Osteoblast (primary cell): ENCODE measurements around the gene PRORP. TPM values are rescaled to one million over a fixed set of nuclear protein-coding genes. Genes with fewer than 3 reads are reported as not detected.

Source experiments
- DNase-seq: peaks from one replicate; pipeline ENCODE4 v3.0.0; 2011; ENCODE audit warnings: low spot score, mixed read lengths; ENCODE audit not compliant: insufficient read length; ENCODE audit errors: missing footprints
- H2AFZ ChIP-seq: 2 replicates; pipeline ENCODE4 v1.6.0; 2011; ENCODE audit warnings: mild to moderate bottlenecking, low read length
- H3K27ac ChIP-seq: 2 replicates; pipeline ENCODE4 v1.5.1; 2011; ENCODE audit warnings: mild to moderate bottlenecking, low read depth, low read length, moderate library complexity
- H3K27me3 ChIP-seq: 2 replicates; pipeline ENCODE4 v1.6.0; 2012; ENCODE audit warnings: mild to moderate bottlenecking, control low read depth, inconsistent platforms, low read length, moderate library complexity; ENCODE audit not compliant: insufficient read depth
- H3K36me3 ChIP-seq: 2 replicates; pipeline ENCODE4 v1.5.1; 2011; ENCODE audit warnings: mild to moderate bottlenecking, low read length, control low read depth, moderate library complexity; ENCODE audit not compliant: insufficient read depth
- H3K4me1 ChIP-seq: 2 replicates; pipeline ENCODE4 v1.5.1; 2011; ENCODE audit warnings: mild to moderate bottlenecking, low read length, control low read depth, moderate library complexity; ENCODE audit not compliant: insufficient read depth
- H3K4me2 ChIP-seq: 2 replicates; pipeline ENCODE4 v1.6.0; 2011; ENCODE audit warnings: mild to moderate bottlenecking, low read length; ENCODE audit not compliant: insufficient read depth
- H3K4me3 ChIP-seq: fragments of 200-600 bp; sonication (generic); 3 replicates; pipeline ENCODE4 v1.5.1; 2012; ENCODE audit warnings: mild to moderate bottlenecking, low read length, inconsistent platforms; ENCODE audit not compliant: insufficient read depth
- H3K79me2 ChIP-seq: 2 replicates; pipeline ENCODE4 v1.6.0; 2012; ENCODE audit warnings: mild to moderate bottlenecking, low read length, control low read depth, inconsistent platforms; ENCODE audit not compliant: insufficient read depth
- H3K9me3 ChIP-seq: 2 replicates; pipeline ENCODE4 v1.5.1; 2011; ENCODE audit warnings: low read depth, low read length, control low read depth
- H4K20me1 ChIP-seq: 2 replicates; pipeline ENCODE4 v1.6.0; 2012; ENCODE audit warnings: mild to moderate bottlenecking, low read length, control low read depth; ENCODE audit not compliant: insufficient read depth
- total RNA-seq: library from RNA; depleted of rRNA; stranded (reverse); fragments of >200 nt; gene quantifications from 2 replicates; pipeline ENCODE4 v1.2.3, GENCODE V29; 2012
- TF ChIP-seq, protein P1 (sequence below): IDR thresholded peaks from 2 replicates; pipeline ENCODE4 v1.5.1; 2011; ENCODE audit warnings: mild to moderate bottlenecking, low read depth, low read length, moderate library complexity; ENCODE audit errors: extremely low read depth

The PRORP gene
- total RNA-seq, 1 donor: 30.4 TPM

DNA sequence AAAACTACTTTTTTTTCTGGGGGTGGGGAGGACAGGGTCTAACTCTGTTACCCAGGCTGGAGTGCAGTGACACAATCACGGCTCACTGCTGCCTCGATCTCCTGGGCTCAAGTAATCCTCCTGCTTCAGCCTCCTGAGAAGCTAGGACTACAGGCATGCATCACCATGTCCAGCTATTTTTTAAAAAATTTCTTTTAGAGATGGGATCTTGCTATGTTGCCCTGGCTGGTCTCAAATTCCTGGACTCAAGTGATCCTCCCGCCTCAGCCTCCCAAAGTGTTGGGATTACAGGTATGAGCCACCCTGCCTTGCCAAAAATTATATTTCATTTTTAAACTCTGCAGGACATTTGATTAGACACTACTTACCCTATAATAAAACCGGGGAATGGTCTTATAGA is 6.1 kb upstream of the PRORP start:
- Histone ChIP-seq H3K36me3 (peaks cover 26% of the 10 kb centered on the region), H3K27ac (no peak overlapping the region), H2AFZ (no peak overlapping the region), H4K20me1 (peaks cover 6% of the 10 kb centered on the region), H3K4me3 (no peak overlapping the region), H3K79me2 (peaks cover 52% of the 10 kb centered on the region), H3K9me3 (no peaks in the 10 kb centered on the region), H3K27me3 (no peaks in the 10 kb centered on the region), H3K4me1 (peaks cover 6% of the 10 kb centered on the region), H3K4me2 (no peak overlapping the region)
- no peak for DNase-seq
- TF ChIP-seq, protein P1, sequence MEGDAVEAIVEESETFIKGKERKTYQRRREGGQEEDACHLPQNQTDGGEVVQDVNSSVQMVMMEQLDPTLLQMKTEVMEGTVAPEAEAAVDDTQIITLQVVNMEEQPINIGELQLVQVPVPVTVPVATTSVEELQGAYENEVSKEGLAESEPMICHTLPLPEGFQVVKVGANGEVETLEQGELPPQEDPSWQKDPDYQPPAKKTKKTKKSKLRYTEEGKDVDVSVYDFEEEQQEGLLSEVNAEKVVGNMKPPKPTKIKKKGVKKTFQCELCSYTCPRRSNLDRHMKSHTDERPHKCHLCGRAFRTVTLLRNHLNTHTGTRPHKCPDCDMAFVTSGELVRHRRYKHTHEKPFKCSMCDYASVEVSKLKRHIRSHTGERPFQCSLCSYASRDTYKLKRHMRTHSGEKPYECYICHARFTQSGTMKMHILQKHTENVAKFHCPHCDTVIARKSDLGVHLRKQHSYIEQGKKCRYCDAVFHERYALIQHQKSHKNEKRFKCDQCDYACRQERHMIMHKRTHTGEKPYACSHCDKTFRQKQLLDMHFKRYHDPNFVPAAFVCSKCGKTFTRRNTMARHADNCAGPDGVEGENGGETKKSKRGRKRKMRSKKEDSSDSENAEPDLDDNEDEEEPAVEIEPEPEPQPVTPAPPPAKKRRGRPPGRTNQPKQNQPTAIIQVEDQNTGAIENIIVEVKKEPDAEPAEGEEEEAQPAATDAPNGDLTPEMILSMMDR: no peak

DNA sequence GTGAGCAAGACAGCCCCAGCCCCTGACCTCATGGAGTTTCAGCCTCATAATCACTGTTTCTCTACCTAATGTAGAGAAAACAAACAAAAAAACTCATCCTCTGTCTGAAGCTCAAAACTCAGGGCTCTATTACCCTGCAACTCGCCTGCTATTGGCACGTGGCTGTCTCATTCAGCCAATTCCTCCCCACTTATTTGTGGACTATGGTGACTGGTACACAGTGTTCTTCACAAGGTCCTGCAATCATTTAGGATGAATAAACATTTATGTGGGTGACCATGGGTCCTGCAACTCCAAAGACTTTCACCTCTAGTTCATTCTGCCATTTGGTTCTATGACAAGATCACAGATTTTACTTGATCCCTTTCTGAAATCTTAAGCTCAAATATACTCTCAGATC is 5.2 kb upstream of the PRORP start:
- H3K4me1 ChIP-seq: peaks cover 6% of the 10 kb centered on the region
- no peak for DNase-seq
- TF ChIP-seq, protein P1: no peak
- H3K9me3 ChIP-seq: no peaks in the 10 kb centered on the region
- H4K20me1 ChIP-seq: peaks cover 6% of the 10 kb centered on the region
- no peak overlapping the region for H3K4me3 ChIP-seq
- no peak overlapping the region for H2AFZ ChIP-seq
- H3K27ac ChIP-seq: no peak overlapping the region
- H3K27me3 ChIP-seq: no peaks in the 10 kb centered on the region
- peaks cover 18% of the 10 kb centered on the region for H3K36me3 ChIP-seq
- H3K79me2 ChIP-seq: peaks cover 49% of the 10 kb centered on the region
- H3K4me2 ChIP-seq: no peak overlapping the region

DNA sequence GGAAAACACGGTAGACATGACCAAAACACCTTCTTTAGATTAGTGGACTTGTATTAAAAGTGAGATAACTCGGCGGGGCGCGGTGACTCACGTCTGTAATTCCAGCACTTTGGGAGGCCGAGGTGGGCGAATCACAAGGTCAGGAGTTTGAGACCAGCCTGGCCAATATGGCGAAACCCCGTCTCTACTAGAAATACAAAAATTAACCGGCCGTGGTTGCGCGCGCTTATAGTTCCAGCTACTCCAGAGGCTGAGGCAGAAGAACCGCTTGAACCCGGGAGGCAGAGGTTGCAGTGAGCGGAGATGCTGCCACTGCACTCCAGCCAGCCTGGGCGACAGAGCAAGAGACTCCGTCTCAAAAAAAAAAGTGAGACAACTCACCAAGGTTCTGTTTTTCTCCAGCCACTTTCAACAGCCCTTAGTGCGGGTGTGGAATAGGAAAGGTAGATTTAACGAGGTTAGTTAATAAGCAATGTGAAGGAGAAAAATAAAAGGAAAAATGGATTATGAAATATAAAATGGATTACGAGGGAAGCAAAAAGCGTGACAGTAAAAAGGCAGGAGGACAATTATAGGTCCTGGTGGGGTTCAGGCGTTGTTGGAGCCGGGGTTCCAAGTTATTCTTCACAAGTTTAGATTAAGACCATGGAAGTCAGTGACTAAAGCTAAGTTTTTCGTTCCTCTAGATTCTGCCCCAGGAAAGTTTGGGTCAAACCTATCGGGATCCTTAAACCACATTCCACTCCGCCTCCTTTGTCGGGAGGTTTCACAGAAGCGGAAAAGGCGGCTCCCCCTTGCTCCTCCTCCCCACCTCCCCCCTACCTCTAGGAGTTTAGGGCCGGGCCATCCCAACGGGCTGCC is 1.1 kb upstream of the PRORP start:
- H3K4me1 ChIP-seq: peaks cover 16% of the 10 kb centered on the region
- DNase-seq: peak; percentile 92
- H2AFZ ChIP-seq: peak overlapping the region; percentile 97
- peak overlapping the region; percentile 86 for H3K4me2 ChIP-seq
- no peaks in the 10 kb centered on the region for H3K27me3 ChIP-seq
- no peaks in the 10 kb centered on the region for H3K9me3 ChIP-seq
- no peaks in the 10 kb centered on the region for H4K20me1 ChIP-seq
- peak overlapping the region; percentile 99 for H3K27ac ChIP-seq
- H3K36me3 ChIP-seq: no peaks in the 10 kb centered on the region
- H3K79me2 ChIP-seq: peaks cover 64% of the 10 kb centered on the region
- H3K4me3 ChIP-seq: peak overlapping the region; percentile 84
- TF ChIP-seq, protein P1: no peak

DNA sequence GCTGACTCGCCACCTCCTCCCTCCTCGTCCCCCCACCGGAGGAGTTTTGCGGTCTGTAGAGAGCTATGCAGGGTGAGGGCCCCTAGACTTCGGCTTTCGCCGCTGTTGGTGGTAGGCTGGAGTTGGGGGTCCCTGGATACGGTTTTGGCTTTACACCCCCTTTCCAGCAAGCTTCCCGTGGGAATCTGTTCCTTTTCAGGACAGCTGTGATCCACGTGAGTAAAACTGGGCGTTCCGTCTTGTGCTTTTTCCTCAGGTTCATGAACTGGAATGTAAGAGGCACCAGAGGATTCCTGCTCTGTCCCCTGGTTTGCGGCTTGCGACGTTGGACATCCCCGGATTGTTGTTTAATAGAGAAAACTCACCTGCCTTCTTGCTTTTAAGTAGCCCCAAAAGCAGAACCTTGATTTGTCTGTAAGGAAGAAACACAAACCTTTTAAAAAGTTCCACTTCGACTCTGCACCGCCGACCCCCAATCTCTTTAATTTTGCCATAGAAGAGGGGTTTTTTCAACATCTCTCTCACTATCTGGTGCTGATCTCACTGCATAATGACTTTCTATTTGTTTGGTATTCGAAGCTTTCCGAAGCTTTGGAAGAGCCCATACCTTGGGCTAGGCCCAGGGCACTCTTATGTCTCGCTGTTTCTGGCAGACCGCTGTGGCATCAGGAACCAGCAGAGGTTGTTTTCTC is 490 bp downstream of the PRORP start:
- H3K27me3 ChIP-seq: no peaks in the 10 kb centered on the region
- no peaks in the 10 kb centered on the region for H4K20me1 ChIP-seq
- DNase-seq: peak; percentile 62
- peak overlapping the region; percentile 84 for H3K4me3 ChIP-seq
- peaks cover 55% of the 10 kb centered on the region for H3K79me2 ChIP-seq
- no peaks in the 10 kb centered on the region for H3K36me3 ChIP-seq
- TF ChIP-seq, protein P1: no peak
- H3K4me1 ChIP-seq: peaks cover 16% of the 10 kb centered on the region
- H3K9me3 ChIP-seq: no peaks in the 10 kb centered on the region
- peak overlapping the region; percentile 86 for H3K4me2 ChIP-seq
- H2AFZ ChIP-seq: peak overlapping the region; percentile 97
- H3K27ac ChIP-seq: peak overlapping the region; percentile 99
